HG02870 (cell line): ENCODE data around the gene SLC25A21.

Experiments
- ATAC-seq: cut with Tn5 transposase; IDR thresholded peaks from one replicate; pipeline ENCODE4 v1.9.1; 2021; ENCODE audit warnings: mild to moderate bottlenecking, moderate library complexity; ENCODE audit not compliant: unreplicated experiment

SLC25A21 gene

GRCh38 chr14:36791402-36791801 is 381.0 kb downstream of the SLC25A21 start:
- ATAC-seq, result no peak

GRCh38 chr14:36785511-36785910 is 386.9 kb downstream of the SLC25A21 start:
- no peak for ATAC-seq

- no peak for ATAC-seq
Measured at GRCh38 chr14:36784541-36784940, 387.9 kb downstream of the SLC25A21 start.

GRCh38 chr14:36781897-36782296 is 390.5 kb downstream of the SLC25A21 start:
- no peak for ATAC-seq

GRCh38 chr14:36773558-36773957 is 398.8 kb downstream of the SLC25A21 start:
- no peak for ATAC-seq

GRCh38 chr14:36773136-36773540 is 399.3 kb downstream of the SLC25A21 start:
- ATAC-seq, result no peak

GRCh38 chr14:36771028-36771640 is 401.3 kb downstream of the SLC25A21 start:
- ATAC-seq, result no peak

GRCh38 chr14:36768638-36769337 is 403.6 kb downstream of the SLC25A21 start:
- ATAC-seq, result no peak

- ATAC-seq, result no peak
Measured at GRCh38 chr14:36767603-36768281, 404.7 kb downstream of the SLC25A21 start.

- ATAC-seq, result no peak
Measured at GRCh38 chr14:36766974-36767373, 405.4 kb downstream of the SLC25A21 start.

- ATAC-seq, result no peak
Measured at GRCh38 chr14:36757734-36758601, 414.4 kb downstream of the SLC25A21 start.

GRCh38 chr14:36756226-36756625 is 416.2 kb downstream of the SLC25A21 start:
- ATAC-seq, result no peak

GRCh38 chr14:36755756-36756155 is 416.6 kb downstream of the SLC25A21 start:
- no peak for ATAC-seq

- ATAC-seq, result no peak
Measured at GRCh38 chr14:36751920-36752319, 420.5 kb downstream of the SLC25A21 start.

GRCh38 chr14:36751106-36751505 is 421.3 kb downstream of the SLC25A21 start:
- ATAC-seq, result no peak

- ATAC-seq, result no peak
Measured at GRCh38 chr14:36750244-36750643, 422.2 kb downstream of the SLC25A21 start.

- ATAC-seq, result no peak
Measured at GRCh38 chr14:36748610-36749213, 423.7 kb downstream of the SLC25A21 start.

GRCh38 chr14:36747411-36748184 is 424.8 kb downstream of the SLC25A21 start:
- no peak for ATAC-seq

- ATAC-seq, result no peak
Measured at GRCh38 chr14:36746872-36747271, 425.5 kb downstream of the SLC25A21 start.

- no peak for ATAC-seq
Measured at GRCh38 chr14:36741858-36742257, 430.5 kb downstream of the SLC25A21 start.
